Renal pelvis (tissue), 4 donors: ENCODE measurements around the gene SLC18A3. TPM values are rescaled to one million over a fixed set of nuclear protein-coding genes. Genes with fewer than 3 reads are reported as not detected.

ENCODE experiments used
- DNase-seq: peaks from one replicate; pipeline ENCODE4 v3.0.0-alpha.2; 2013
- polyA plus RNA-seq, 3 donors: library from polyadenylated mRNA; unstranded; fragments of 120-200 nt; gene quantifications; one replicate each; pipeline ENCODE4 v1.2.1, GENCODE V29; 2013; ENCODE audit not compliant: insufficient read length in 3 of 3

Gene SLC18A3
- polyA plus RNA-seq, 3 donors: not detected

GRCh38 chr10:49611166-49611815, 1.2 kb downstream of the SLC18A3 start:
- no peak for DNase-seq

GRCh38 chr10:49611816-49612512, 1.9 kb downstream of the SLC18A3 start:
- no peak for DNase-seq

GRCh38 chr10:49612513-49613164, 2.5 kb downstream of the SLC18A3 start:
- DNase-seq: no peak

GRCh38 chr10:49613165-49613881, 3.2 kb downstream of the SLC18A3 start:
- DNase-seq: no peak

GRCh38 chr10:49613882-49614241, 3.8 kb downstream of the SLC18A3 start, which contains the start of gene CHAT:
CHAT (plus strand) TSS chr10:49614037; CDS start chr10:49614190, 153 bp downstream.
- no peak for DNase-seq

GRCh38 chr10:49614242-49615198, 4.4 kb downstream of the SLC18A3 start:
- no peak for DNase-seq

- DNase-seq: no peak
Observed at GRCh38 chr10:49615213-49615612, 5.1 kb downstream of the SLC18A3 start.

- DNase-seq: no peak
Observed at GRCh38 chr10:49615721-49616120, 5.6 kb downstream of the SLC18A3 start.

- DNase-seq: no peak
Observed at GRCh38 chr10:49616421-49617101, 6.5 kb downstream of the SLC18A3 start.

GRCh38 chr10:49617121-49618020, 7.3 kb downstream of the SLC18A3 start:
- DNase-seq: no peak

- DNase-seq: no peak
Observed at GRCh38 chr10:49618821-49619220, 8.7 kb downstream of the SLC18A3 start.

GRCh38 chr10:49619613-49620012, 9.5 kb downstream of the SLC18A3 start:
- DNase-seq: no peak

- no peak for DNase-seq
Observed at GRCh38 chr10:49620286-49620810, 10.2 kb downstream of the SLC18A3 start.

- DNase-seq: no peak
Observed at GRCh38 chr10:49620841-49621378, 10.8 kb downstream of the SLC18A3 start.

- DNase-seq: no peak
Observed at GRCh38 chr10:49621561-49621960, 11.5 kb downstream of the SLC18A3 start.

GRCh38 chr10:49622426-49623425, 12.6 kb downstream of the SLC18A3 start:
- no peak for DNase-seq

- no peak for DNase-seq
Observed at GRCh38 chr10:49624629-49625028, 14.5 kb downstream of the SLC18A3 start.

GRCh38 chr10:49625411-49625810, 15.3 kb downstream of the SLC18A3 start:
- DNase-seq: no peak
